HK-2 (cell line): ENCODE measurements around the gene VWDE.

Experiments used
- DNase-seq: peaks from one replicate; pipeline ENCODE4 v3.0.0-alpha.2; 2018; ENCODE audit not compliant: unreplicated experiment

VWDE gene

GRCh38 chr7:12328888-12329770 is 74.5 kb downstream of the VWDE start:
- no peak for DNase-seq

GRCh38 chr7:12327922-12328321 is 75.7 kb downstream of the VWDE start:
- DNase-seq, result no peak

GRCh38 chr7:12325646-12326045 is 78.0 kb downstream of the VWDE start:
- no peak for DNase-seq

GRCh38 chr7:12323415-12323814 is 80.2 kb downstream of the VWDE start:
- no peak for DNase-seq

GRCh38 chr7:12322903-12323300 is 80.8 kb downstream of the VWDE start:
- DNase-seq, result no peak

GRCh38 chr7:12322284-12322902 is 81.3 kb downstream of the VWDE start:
- no peak for DNase-seq

GRCh38 chr7:12320987-12321647 is 82.5 kb downstream of the VWDE start:
- no peak for DNase-seq

- DNase-seq, result no peak
Measured at GRCh38 chr7:12320241-12320986, 83.3 kb downstream of the VWDE start.

GRCh38 chr7:12317675-12318074 is 86.0 kb downstream of the VWDE start:
- DNase-seq, result no peak

GRCh38 chr7:12316925-12317324 is 86.7 kb downstream of the VWDE start:
- no peak for DNase-seq

- no peak for DNase-seq
Measured at GRCh38 chr7:12315049-12315448, 88.6 kb downstream of the VWDE start.

GRCh38 chr7:12314199-12314598 is 89.5 kb downstream of the VWDE start:
- no peak for DNase-seq

GRCh38 chr7:12305502-12305901 is 98.2 kb downstream of the VWDE start:
- no peak for DNase-seq

- DNase-seq, result no peak
Measured at GRCh38 chr7:12303495-12303894, 100.2 kb downstream of the VWDE start.

- DNase-seq, result no peak
Measured at GRCh38 chr7:12303062-12303461, 100.6 kb downstream of the VWDE start.

GRCh38 chr7:12300415-12300814 is 103.2 kb downstream of the VWDE start:
- DNase-seq, result no peak

GRCh38 chr7:12299367-12299766 is 104.3 kb downstream of the VWDE start:
- DNase-seq, result no peak

- DNase-seq, result no peak
Measured at GRCh38 chr7:12297283-12298108, 106.2 kb downstream of the VWDE start.

GRCh38 chr7:12296051-12296570 is 107.6 kb downstream of the VWDE start:
- no peak for DNase-seq

GRCh38 chr7:12294701-12295100 is 109.0 kb downstream of the VWDE start:
- DNase-seq, result no peak

- DNase-seq, result no peak
Measured at GRCh38 chr7:12291870-12292269, 111.8 kb downstream of the VWDE start.
